ENCODE data around the gene MYL9.

DNA sequence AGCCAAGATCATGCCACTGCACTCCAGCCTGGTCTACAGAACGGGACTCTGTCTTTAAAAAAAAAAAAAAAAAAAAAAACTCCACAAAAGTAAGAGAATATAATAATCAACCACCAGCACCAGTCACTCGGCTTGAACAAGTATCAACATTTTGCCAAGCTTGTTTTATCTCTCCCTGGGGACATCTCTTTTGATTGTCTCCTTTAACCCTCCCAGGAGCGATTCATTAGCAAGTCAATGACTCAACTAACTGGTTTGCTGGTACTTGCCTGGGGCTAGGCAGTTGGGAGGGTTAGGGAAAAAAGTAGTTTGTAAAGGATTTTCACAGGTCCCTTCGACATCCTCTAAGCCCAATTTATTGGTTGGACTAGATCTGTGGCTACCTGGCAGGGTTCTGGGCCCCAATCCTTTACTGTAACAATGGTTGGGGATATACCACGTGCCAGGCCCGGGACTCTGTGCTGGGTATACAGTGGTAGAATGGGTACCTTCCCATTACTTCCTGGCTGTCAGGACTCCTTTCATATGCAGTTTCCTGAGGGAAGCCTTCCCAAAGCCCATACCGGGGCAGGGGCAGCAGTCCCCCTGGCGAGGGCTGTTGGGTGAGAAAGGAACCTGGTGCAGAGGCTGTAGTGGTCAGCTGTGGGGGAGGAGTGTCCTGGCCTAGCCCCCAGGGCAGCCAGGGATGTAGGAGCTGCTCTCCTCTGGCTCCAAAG lies 44.2 kb downstream of the MYL9 start:
- TF ChIP-seq, protein P1, sequence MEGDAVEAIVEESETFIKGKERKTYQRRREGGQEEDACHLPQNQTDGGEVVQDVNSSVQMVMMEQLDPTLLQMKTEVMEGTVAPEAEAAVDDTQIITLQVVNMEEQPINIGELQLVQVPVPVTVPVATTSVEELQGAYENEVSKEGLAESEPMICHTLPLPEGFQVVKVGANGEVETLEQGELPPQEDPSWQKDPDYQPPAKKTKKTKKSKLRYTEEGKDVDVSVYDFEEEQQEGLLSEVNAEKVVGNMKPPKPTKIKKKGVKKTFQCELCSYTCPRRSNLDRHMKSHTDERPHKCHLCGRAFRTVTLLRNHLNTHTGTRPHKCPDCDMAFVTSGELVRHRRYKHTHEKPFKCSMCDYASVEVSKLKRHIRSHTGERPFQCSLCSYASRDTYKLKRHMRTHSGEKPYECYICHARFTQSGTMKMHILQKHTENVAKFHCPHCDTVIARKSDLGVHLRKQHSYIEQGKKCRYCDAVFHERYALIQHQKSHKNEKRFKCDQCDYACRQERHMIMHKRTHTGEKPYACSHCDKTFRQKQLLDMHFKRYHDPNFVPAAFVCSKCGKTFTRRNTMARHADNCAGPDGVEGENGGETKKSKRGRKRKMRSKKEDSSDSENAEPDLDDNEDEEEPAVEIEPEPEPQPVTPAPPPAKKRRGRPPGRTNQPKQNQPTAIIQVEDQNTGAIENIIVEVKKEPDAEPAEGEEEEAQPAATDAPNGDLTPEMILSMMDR (IDR thresholded peaks at IDR 0.05), result no peak
- TF ChIP-seq POLR2A (IDR thresholded peaks at IDR 0.05) (no peak), EP300 (IDR thresholded peaks at IDR 0.05) (no peak)

Data from ovary (tissue), 3 donors.